Middle frontal gyrus (tissue), 1 donor: Measurements from ENCODE around the gene TRERF1.
"Not testable (repeated sequence)": the region's sequence is repeated elsewhere in the genome, so short reads cannot be mapped to it uniquely, and the experiment has no call there.

Experiments
- DNase-seq: peaks from one replicate; pipeline ENCODE4 v3.0.0-alpha.2; 2015; ENCODE audit warnings: low spot score; ENCODE audit errors: extremely low spot score

TRERF1 gene

GRCh38 chr6:42338744-42339222 is 112.9 kb downstream of the TRERF1 start:
- no peak for DNase-seq

- DNase-seq: no peak
Measured at GRCh38 chr6:42337985-42338743, 113.6 kb downstream of the TRERF1 start.

GRCh38 chr6:42336431-42336830 is 115.3 kb downstream of the TRERF1 start:
- no peak for DNase-seq

GRCh38 chr6:42335896-42336295 is 115.8 kb downstream of the TRERF1 start:
- DNase-seq: no peak

GRCh38 chr6:42334870-42335269 is 116.9 kb downstream of the TRERF1 start:
- no peak for DNase-seq

GRCh38 chr6:42333612-42334011 is 118.1 kb downstream of the TRERF1 start:
- no peak for DNase-seq

GRCh38 chr6:42332916-42333315 is 118.8 kb downstream of the TRERF1 start:
- DNase-seq: no peak

- DNase-seq: no peak
Measured at GRCh38 chr6:42331019-42331418, 120.7 kb downstream of the TRERF1 start.

GRCh38 chr6:42326248-42326647 is 125.5 kb downstream of the TRERF1 start:
- no peak for DNase-seq

- not testable (repeated sequence) for DNase-seq
Measured at GRCh38 chr6:42324656-42325324, 126.9 kb downstream of the TRERF1 start.

GRCh38 chr6:42322676-42323075 is 129.1 kb downstream of the TRERF1 start:
- DNase-seq: no peak

GRCh38 chr6:42321976-42322375 is 129.8 kb downstream of the TRERF1 start:
- DNase-seq: no peak

- no peak for DNase-seq
Measured at GRCh38 chr6:42320762-42321161, 131.0 kb downstream of the TRERF1 start.

- no peak for DNase-seq
Measured at GRCh38 chr6:42318480-42318879, 133.2 kb downstream of the TRERF1 start.

- DNase-seq: no peak
Measured at GRCh38 chr6:42316981-42317380, 134.7 kb downstream of the TRERF1 start.

GRCh38 chr6:42315991-42316970 is 135.4 kb downstream of the TRERF1 start:
- no peak for DNase-seq

GRCh38 chr6:42315259-42315990 is 136.3 kb downstream of the TRERF1 start:
- no peak for DNase-seq

- no peak for DNase-seq
Measured at GRCh38 chr6:42314571-42315258, 137.0 kb downstream of the TRERF1 start.

- no peak for DNase-seq
Measured at GRCh38 chr6:42313941-42314570, 137.7 kb downstream of the TRERF1 start.

- no peak for DNase-seq
Measured at GRCh38 chr6:42313038-42313437, 138.7 kb downstream of the TRERF1 start.
